ENCODE results near the gene TP53RK. TPM values are rescaled to one million over a fixed set of nuclear protein-coding genes. Genes with fewer than 3 reads are reported as not detected.
A peak's percentile ranks its signal among the peaks of the same experiment; 100 is the strongest.

The TP53RK gene
- total RNA-seq, 2 donors from 2014 or later, result 7.9 to 9.5 TPM

GRCh38 chr20:46672543-46673148, 16.6 kb downstream of the TP53RK start:
- DNase-seq, result no peak
- no peak for ATAC-seq
- intact Hi-C loops (cut with DNase I, micrococcal nuclease), result no loop called here

- ATAC-seq (no peak), DNase-seq (no peak)
- intact Hi-C loops (cut with DNase I, micrococcal nuclease), result no loop called here
These were observed 17.2 kb downstream of the TP53RK start for GRCh38 chr20:46671866-46672542.

GRCh38 chr20:46670585-46671584, 18.4 kb downstream of the TP53RK start:
- DNase-seq (no peak), ATAC-seq (peak; percentile 25)
- intact Hi-C loops (cut with DNase I, micrococcal nuclease), result no loop called here

- ATAC-seq (no peak), DNase-seq (no peak)
- intact Hi-C loops (cut with DNase I, micrococcal nuclease), result no loop called here
These were observed 19.0 kb downstream of the TP53RK start for GRCh38 chr20:46670228-46670584.

GRCh38 chr20:46666818-46667515, 22.3 kb downstream of the TP53RK start:
- intact Hi-C loops (cut with DNase I, micrococcal nuclease), result loop anchor here in 1 of 2 donors (10.0 kb wide), 1 partner anchor 62 kb away; no protein-coding TSS in a partner anchor
- ATAC-seq, result no peak
- no peak for DNase-seq

GRCh38 chr20:46666306-46666705, 22.9 kb downstream of the TP53RK start:
- intact Hi-C loops (cut with DNase I, micrococcal nuclease), result loop anchor here in 1 of 2 donors (10.0 kb wide), 1 partner anchor 62 kb away; no protein-coding TSS in a partner anchor
- ATAC-seq (no peak), DNase-seq (no peak)

GRCh38 chr20:46665602-46666001, 23.6 kb downstream of the TP53RK start:
- DNase-seq (no peak), ATAC-seq (no peak)
- intact Hi-C loops (cut with DNase I, micrococcal nuclease), result loop anchor here in 1 of 2 donors (10.0 kb wide), 1 partner anchor 61 kb away; no protein-coding TSS in a partner anchor

- DNase-seq (no peak), ATAC-seq (no peak)
- intact Hi-C loops (cut with DNase I, micrococcal nuclease), result loop anchor here in 1 of 2 donors (10.0 kb wide), 1 partner anchor 59 kb away; no protein-coding TSS in a partner anchor
These were observed 25.7 kb downstream of the TP53RK start for GRCh38 chr20:46663531-46663930.

GRCh38 chr20:46661659-46662058, 27.6 kb downstream of the TP53RK start:
- intact Hi-C loops (cut with DNase I, micrococcal nuclease), result loop anchor here in 1 of 2 donors (10.0 kb wide), 1 partner anchor 57 kb away; no protein-coding TSS in a partner anchor
- ATAC-seq, result no peak

GRCh38 chr20:46660487-46660886, 28.8 kb downstream of the TP53RK start:
- ATAC-seq, result no peak
- DNase-seq, result no peak
- intact Hi-C loops (cut with DNase I, micrococcal nuclease), result loop anchor here in 1 of 2 donors (10.0 kb wide), 1 partner anchor 56 kb away; no protein-coding TSS in a partner anchor

More at GRCh38 chr20:46661659-46662058, 27.6 kb downstream of the TP53RK start:
- DNase-seq, result no peak

- ATAC-seq (no peak), DNase-seq (no peak)
- intact Hi-C loops (cut with DNase I, micrococcal nuclease), result no loop called here
These were observed 31.6 kb downstream of the TP53RK start for GRCh38 chr20:46657618-46658017.

GRCh38 chr20:46657137-46657536, 32.1 kb downstream of the TP53RK start:
- ATAC-seq, result no peak
- intact Hi-C loops (cut with DNase I, micrococcal nuclease), result no loop called here
- no peak for DNase-seq

GRCh38 chr20:46652699-46653098, 36.5 kb downstream of the TP53RK start:
- no peak for ATAC-seq
- intact Hi-C loops (cut with DNase I, micrococcal nuclease), result no loop called here
- no peak for DNase-seq

- DNase-seq (no peak), ATAC-seq (no peak)
- intact Hi-C loops (cut with DNase I, micrococcal nuclease), result no loop called here
These were observed 37.9 kb downstream of the TP53RK start, which contains the start of gene SLC13A3 for GRCh38 chr20:46651091-46651962. TSS of gene SLC13A3 (minus strand) at chr20:46651459. CDS start at chr20:46651421, 38 bp downstream.

GRCh38 chr20:46650575-46651090, 38.6 kb downstream of the TP53RK start:
- DNase-seq (no peak), ATAC-seq (no peak)
- intact Hi-C loops (cut with DNase I, micrococcal nuclease), result no loop called here

- intact Hi-C loops (cut with DNase I, micrococcal nuclease), result no loop called here
- DNase-seq (no peak), ATAC-seq (no peak)
These were observed 39.2 kb downstream of the TP53RK start for GRCh38 chr20:46649965-46650542.

GRCh38 chr20:46649650-46649949, 39.6 kb downstream of the TP53RK start:
- DNase-seq, result no peak
- intact Hi-C loops (cut with DNase I, micrococcal nuclease), result no loop called here
- no peak for ATAC-seq

Measured in left colon (tissue), 2 donors.